ENCODE measurements around the gene ATRNL1. TPM values are rescaled to one million over a fixed set of nuclear protein-coding genes. Genes with fewer than 3 reads are reported as not detected.

The ATRNL1 gene
- total RNA-seq, 2 donors from 2014 or later: 0.37 to 2.9 TPM

- no peak for TF ChIP-seq CTCF (IDR thresholded peaks at IDR 0.05)
- no peak overlapping the region for H3K27ac ChIP-seq
- no peak overlapping the region for H3K9ac ChIP-seq (ENCODE audit: low read depth in 2 of 2, low read length in 2 of 2)
- intact Hi-C loops (cut with DNase I): no loop called here
- no peaks in the 10 kb centered on the region for H3K36me3 ChIP-seq
- DNase-seq: no peak
- no peaks in the 10 kb centered on the region for H3K9me3 ChIP-seq
- H3K4me1 ChIP-seq: no peaks in the 10 kb centered on the region
- H3K4me3 ChIP-seq: no peak overlapping the region
- H3K27me3 ChIP-seq: no peaks in the 10 kb centered on the region
These were observed 882.3 kb downstream of the ATRNL1 start for GRCh38 chr10:115975506-115975905.

GRCh38 chr10:115976342-115976741 lies 883.2 kb downstream of the ATRNL1 start:
- H3K4me1 ChIP-seq: no peaks in the 10 kb centered on the region
- no peaks in the 10 kb centered on the region for H3K27me3 ChIP-seq
- no peak overlapping the region for H3K9ac ChIP-seq (ENCODE audit: low read depth in 2 of 2, low read length in 2 of 2)
- H3K4me3 ChIP-seq: no peak overlapping the region
- H3K27ac ChIP-seq: no peak overlapping the region
- H3K36me3 ChIP-seq: no peaks in the 10 kb centered on the region
- intact Hi-C loops (cut with DNase I): no loop called here
- no peak for DNase-seq
- H3K9me3 ChIP-seq: no peaks in the 10 kb centered on the region
- TF ChIP-seq CTCF (IDR thresholded peaks at IDR 0.05): no peak

- no peak overlapping the region for H3K9ac ChIP-seq (ENCODE audit: low read depth in 2 of 2, low read length in 2 of 2)
- intact Hi-C loops (cut with DNase I): no loop called here
- no peaks in the 10 kb centered on the region for H3K36me3 ChIP-seq
- DNase-seq: no peak
- TF ChIP-seq CTCF (IDR thresholded peaks at IDR 0.05): no peak
- H3K27ac ChIP-seq: no peak overlapping the region
- no peaks in the 10 kb centered on the region for H3K27me3 ChIP-seq
- no peak overlapping the region for H3K4me3 ChIP-seq
- no peaks in the 10 kb centered on the region for H3K4me1 ChIP-seq
- H3K9me3 ChIP-seq: no peaks in the 10 kb centered on the region
These were observed 884.7 kb downstream of the ATRNL1 start for GRCh38 chr10:115977855-115978254.

- no peak for TF ChIP-seq CTCF (IDR thresholded peaks at IDR 0.05)
- H3K9ac ChIP-seq (ENCODE audit: low read depth in 2 of 2, low read length in 2 of 2): no peak overlapping the region
- no peaks in the 10 kb centered on the region for H3K9me3 ChIP-seq
- H3K27ac ChIP-seq: no peak overlapping the region
- intact Hi-C loops (cut with DNase I): no loop called here
- H3K27me3 ChIP-seq: no peaks in the 10 kb centered on the region
- no peak for DNase-seq
- H3K4me1 ChIP-seq: no peaks in the 10 kb centered on the region
- no peak overlapping the region for H3K4me3 ChIP-seq
- no peaks in the 10 kb centered on the region for H3K36me3 ChIP-seq
These were observed 886.4 kb downstream of the ATRNL1 start for GRCh38 chr10:115979576-115979975.

GRCh38 chr10:115980470-115980869 lies 887.3 kb downstream of the ATRNL1 start:
- Histone ChIP-seq H3K27me3 (no peaks in the 10 kb centered on the region), H3K4me1 (no peaks in the 10 kb centered on the region), H3K9me3 (no peaks in the 10 kb centered on the region), H3K4me3 (no peak overlapping the region), H3K9ac (ENCODE audit: low read depth in 2 of 2, low read length in 2 of 2) (no peak overlapping the region), H3K27ac (no peak overlapping the region), H3K36me3 (no peaks in the 10 kb centered on the region)
- DNase-seq: no peak
- TF ChIP-seq CTCF (IDR thresholded peaks at IDR 0.05): no peak
- intact Hi-C loops (cut with DNase I): no loop called here

GRCh38 chr10:115981081-115981480 lies 887.9 kb downstream of the ATRNL1 start:
- DNase-seq: no peak
- Histone ChIP-seq H3K9me3 (no peaks in the 10 kb centered on the region), H3K4me1 (no peaks in the 10 kb centered on the region), H3K27me3 (no peaks in the 10 kb centered on the region), H3K36me3 (no peaks in the 10 kb centered on the region), H3K27ac (no peak overlapping the region), H3K4me3 (no peak overlapping the region), H3K9ac (ENCODE audit: low read depth in 2 of 2, low read length in 2 of 2) (no peak overlapping the region)
- intact Hi-C loops (cut with DNase I): no loop called here
- no peak for TF ChIP-seq CTCF (IDR thresholded peaks at IDR 0.05)

All from colonic mucosa (tissue), 4 donors.